Measurements from ENCODE around the gene PRSS22.

- TF ChIP-seq, protein P1, sequence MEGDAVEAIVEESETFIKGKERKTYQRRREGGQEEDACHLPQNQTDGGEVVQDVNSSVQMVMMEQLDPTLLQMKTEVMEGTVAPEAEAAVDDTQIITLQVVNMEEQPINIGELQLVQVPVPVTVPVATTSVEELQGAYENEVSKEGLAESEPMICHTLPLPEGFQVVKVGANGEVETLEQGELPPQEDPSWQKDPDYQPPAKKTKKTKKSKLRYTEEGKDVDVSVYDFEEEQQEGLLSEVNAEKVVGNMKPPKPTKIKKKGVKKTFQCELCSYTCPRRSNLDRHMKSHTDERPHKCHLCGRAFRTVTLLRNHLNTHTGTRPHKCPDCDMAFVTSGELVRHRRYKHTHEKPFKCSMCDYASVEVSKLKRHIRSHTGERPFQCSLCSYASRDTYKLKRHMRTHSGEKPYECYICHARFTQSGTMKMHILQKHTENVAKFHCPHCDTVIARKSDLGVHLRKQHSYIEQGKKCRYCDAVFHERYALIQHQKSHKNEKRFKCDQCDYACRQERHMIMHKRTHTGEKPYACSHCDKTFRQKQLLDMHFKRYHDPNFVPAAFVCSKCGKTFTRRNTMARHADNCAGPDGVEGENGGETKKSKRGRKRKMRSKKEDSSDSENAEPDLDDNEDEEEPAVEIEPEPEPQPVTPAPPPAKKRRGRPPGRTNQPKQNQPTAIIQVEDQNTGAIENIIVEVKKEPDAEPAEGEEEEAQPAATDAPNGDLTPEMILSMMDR (optimal IDR thresholded peaks at IDR 0.05 in 1 of 3, IDR thresholded peaks at IDR 0.05 in 1 of 3, conservative IDR thresholded peaks at IDR 0.05 in 1 of 3; ENCODE audit: extremely low read depth in 1 of 3, insufficient read depth in 2 of 3, low read length in 3 of 3) = no peak
- no peak for TF ChIP-seq EZH2 (IDR thresholded peaks at IDR 0.05; ENCODE audit: low read length)
These were observed 8.8 kb downstream of the PRSS22 start for GRCh38 chr16:2848933-2849725.
